Measurements from ENCODE around the gene HOXC5.

The HOXC5 gene

GRCh38 chr12:54000116-54001114 lies 32.4 kb upstream of the HOXC5 start, which contains the start of gene HOXC9:
Gene HOXC9, plus strand, starts transcription at chr12:54000161. Its CDS starts 28 bp downstream, at chr12:54000189.
- no peaks in the 10 kb centered on the region for H3K9me3 ChIP-seq (ENCODE audit: control extremely low read depth in 1 of 5, control insufficient read depth in 4 of 5, insufficient read depth in 2 of 5, low read depth in 1 of 5, low read length in 4 of 5)
- H3K4me3 ChIP-seq (ENCODE audit: control insufficient read depth in 1 of 7, extremely low read depth in 1 of 7, insufficient read depth in 4 of 7, low read depth in 2 of 7, low read length in 6 of 7): peak within 1 kb of the TSS in 1 of 7 experiments; percentile 16
- WGBS (ENCODE audit: insufficient coverage): 3% methylated on average over 78 of the region's 87 CpGs
- peaks cover 3 to 100% (median 63%) of the 10 kb centered on the region in 5 experiments for H3K27me3 ChIP-seq (replicated peaks in 2 of 5; ENCODE audit: control insufficient read depth in 4 of 5, insufficient read depth in 5 of 5, low read length in 4 of 5)
- peaks cover 0 to 21% (median 9%) of the 10 kb centered on the region in 4 experiments for H3K4me1 ChIP-seq (ENCODE audit: control extremely low read depth in 1 of 4, control insufficient read depth in 4 of 4, insufficient read depth in 4 of 4, low read length in 3 of 4)
- ChIA-PET POLR2A (interaction anchor here (0.6 kb wide), 1 partner anchor 14 kb away, joined by 3 read pairs; no protein-coding TSS in a partner anchor), CTCF (interaction anchor here (0.9 to 7.5 kb wide), 6 partner anchors 9 to 205 kb away, joined by 3 to 46 read pairs (median 5); partner anchors contain the start of gene HOXC10)
- H3K27ac ChIP-seq (ENCODE audit: insufficient read depth in 1 of 2, low read depth in 1 of 2, low read length in 2 of 2, poor library complexity in 1 of 2, severe bottlenecking in 2 of 2): peak within 1 kb of the TSS in 1 of 2 experiments; percentile 58
- no peaks in the 10 kb centered on the region for H3K36me3 ChIP-seq (ENCODE audit: control insufficient read depth in 4 of 4, insufficient read depth in 4 of 4, low read length in 3 of 4)
- no peak for DNase-seq

- Histone ChIP-seq H3K9me3 (ENCODE audit: control extremely low read depth in 1 of 5, control insufficient read depth in 4 of 5, insufficient read depth in 2 of 5, low read depth in 1 of 5, low read length in 4 of 5) (no peaks in the 10 kb centered on the region), H3K27me3 (replicated peaks in 2 of 5; ENCODE audit: control insufficient read depth in 4 of 5, insufficient read depth in 5 of 5, low read length in 4 of 5) (peaks cover 3 to 100% (median 58%) of the 10 kb centered on the region in 5 experiments), H3K27ac (ENCODE audit: insufficient read depth in 1 of 2, low read depth in 1 of 2, low read length in 2 of 2, poor library complexity in 1 of 2, severe bottlenecking in 2 of 2) (no peak overlapping the region), H3K36me3 (ENCODE audit: control insufficient read depth in 4 of 4, insufficient read depth in 4 of 4, low read length in 3 of 4) (no peaks in the 10 kb centered on the region), H3K4me3 (ENCODE audit: control insufficient read depth in 1 of 7, extremely low read depth in 1 of 7, insufficient read depth in 4 of 7, low read depth in 2 of 7, low read length in 6 of 7) (no peak overlapping the region), H3K4me1 (ENCODE audit: control extremely low read depth in 1 of 4, control insufficient read depth in 4 of 4, insufficient read depth in 4 of 4, low read length in 3 of 4) (peaks cover 0 to 17% (median 10%) of the 10 kb centered on the region in 4 experiments)
- ChIA-PET POLR2A (no interaction called here), CTCF (interaction anchor here (0.8 to 7.5 kb wide), 8 partner anchors 10 to 215 kb away, joined by 3 to 101 read pairs (median 6); partner anchors contain the start of gene HOXC10)
- WGBS (ENCODE audit: insufficient coverage): 33% methylated on average over 7 of the region's 8 CpGs
- no peak for DNase-seq
Measured at GRCh38 chr12:54001283-54002187, 31.3 kb upstream of the HOXC5 start.

DNA sequence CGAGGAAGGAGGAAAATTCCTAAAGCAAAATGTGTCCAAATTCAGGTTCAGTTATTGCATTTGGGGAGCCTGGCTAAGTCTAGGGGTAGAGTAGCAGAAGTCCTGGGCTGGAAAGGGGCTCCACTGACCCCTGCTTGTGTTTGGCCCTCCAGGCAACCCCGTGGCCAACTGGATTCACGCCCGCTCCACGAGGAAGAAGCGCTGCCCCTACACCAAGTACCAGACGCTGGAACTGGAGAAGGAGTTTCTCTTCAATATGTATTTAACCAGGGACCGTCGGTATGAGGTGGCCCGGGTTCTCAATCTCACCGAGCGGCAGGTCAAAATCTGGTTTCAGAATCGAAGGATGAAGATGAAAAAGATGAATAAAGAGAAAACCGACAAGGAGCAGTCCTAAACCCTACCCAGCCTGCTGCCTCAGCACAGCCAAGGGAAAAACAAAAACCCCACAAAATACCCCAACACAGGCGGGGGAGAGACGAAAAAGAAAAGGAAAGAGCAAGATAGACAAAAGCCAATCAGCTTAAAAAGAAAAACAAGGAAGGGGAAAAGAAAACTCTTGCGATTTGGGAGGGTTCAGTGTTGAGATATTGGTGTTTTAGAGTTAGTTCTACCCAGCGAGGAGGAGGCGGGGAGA lies 30.5 kb upstream of the HOXC5 start:
- no peak for DNase-seq
- Histone ChIP-seq H3K4me3 (ENCODE audit: control insufficient read depth in 1 of 7, extremely low read depth in 1 of 7, insufficient read depth in 4 of 7, low read depth in 2 of 7, low read length in 6 of 7) (no peak overlapping the region), H3K27me3 (replicated peaks in 2 of 5; ENCODE audit: control insufficient read depth in 4 of 5, insufficient read depth in 5 of 5, low read length in 4 of 5) (peaks cover 6 to 100% (median 60%) of the 10 kb centered on the region in 5 experiments), H3K4me1 (ENCODE audit: control extremely low read depth in 1 of 4, control insufficient read depth in 4 of 4, insufficient read depth in 4 of 4, low read length in 3 of 4) (peaks cover 0 to 19% (median 11%) of the 10 kb centered on the region in 4 experiments), H3K9me3 (ENCODE audit: control extremely low read depth in 1 of 5, control insufficient read depth in 4 of 5, insufficient read depth in 2 of 5, low read depth in 1 of 5, low read length in 4 of 5) (no peaks in the 10 kb centered on the region), H3K36me3 (ENCODE audit: control insufficient read depth in 4 of 4, insufficient read depth in 4 of 4, low read length in 3 of 4) (no peaks in the 10 kb centered on the region), H3K27ac (ENCODE audit: insufficient read depth in 1 of 2, low read depth in 1 of 2, low read length in 2 of 2, poor library complexity in 1 of 2, severe bottlenecking in 2 of 2) (no peak overlapping the region)
- POLR2A ChIA-PET: no interaction called here
- 38% methylated on average over 11 of the region's 19 CpGs for WGBS (ENCODE audit: insufficient coverage)
- CTCF ChIA-PET: interaction anchor here (0.9 to 7.5 kb wide), 8 partner anchors 11 to 205 kb away, joined by 3 to 101 read pairs (median 4); partner anchors contain the start of gene HOXC10

- 23% methylated on average over 9 of the region's 19 CpGs for WGBS (ENCODE audit: insufficient coverage)
- CTCF ChIA-PET: interaction anchor here (1.0 to 7.5 kb wide), 8 partner anchors 12 to 205 kb away, joined by 3 to 101 read pairs (median 4); partner anchors contain the start of gene HOXC10
- H3K4me3 ChIP-seq (ENCODE audit: control insufficient read depth in 1 of 7, extremely low read depth in 1 of 7, insufficient read depth in 4 of 7, low read depth in 2 of 7, low read length in 6 of 7): no peak overlapping the region
- H3K27me3 ChIP-seq (replicated peaks in 2 of 5; ENCODE audit: control insufficient read depth in 4 of 5, insufficient read depth in 5 of 5, low read length in 4 of 5): peaks cover 12 to 100% (median 66%) of the 10 kb centered on the region in 5 experiments
- no peak for DNase-seq
- no peaks in the 10 kb centered on the region for H3K9me3 ChIP-seq (ENCODE audit: control extremely low read depth in 1 of 5, control insufficient read depth in 4 of 5, insufficient read depth in 2 of 5, low read depth in 1 of 5, low read length in 4 of 5)
- POLR2A ChIA-PET: no interaction called here
- no peak overlapping the region for H3K27ac ChIP-seq (ENCODE audit: insufficient read depth in 1 of 2, low read depth in 1 of 2, low read length in 2 of 2, poor library complexity in 1 of 2, severe bottlenecking in 2 of 2)
- H3K36me3 ChIP-seq (ENCODE audit: control insufficient read depth in 4 of 4, insufficient read depth in 4 of 4, low read length in 3 of 4): no peaks in the 10 kb centered on the region
- peaks cover 0 to 19% (median 11%) of the 10 kb centered on the region in 4 experiments for H3K4me1 ChIP-seq (ENCODE audit: control extremely low read depth in 1 of 4, control insufficient read depth in 4 of 4, insufficient read depth in 4 of 4, low read length in 3 of 4)
Measured at GRCh38 chr12:54002915-54003389, 29.9 kb upstream of the HOXC5 start.

DNA sequence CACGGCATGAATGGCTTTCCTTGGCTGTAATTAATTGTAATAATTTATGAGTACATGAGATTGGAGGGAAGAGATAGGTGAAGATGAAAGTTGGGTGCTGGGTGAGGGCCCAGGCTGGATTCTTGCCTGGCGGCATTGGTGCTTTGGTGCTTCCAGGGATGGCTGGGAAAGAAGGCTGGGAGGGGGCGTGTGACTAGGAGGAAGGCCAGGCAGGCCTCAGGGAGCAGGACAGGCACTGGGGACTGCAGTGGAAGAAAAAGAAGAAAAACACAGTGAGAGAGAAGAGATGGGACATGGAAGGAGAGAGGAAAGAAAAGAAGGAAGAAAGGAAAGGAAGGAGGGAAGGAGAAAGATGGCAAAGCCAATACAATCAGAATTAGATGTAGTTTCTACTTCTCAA lies 29.2 kb upstream of the HOXC5 start:
- ChIA-PET POLR2A (no interaction called here), CTCF (interaction anchor here (0.7 to 6.7 kb wide), 12 partner anchors 12 to 211 kb away, joined by 3 to 101 read pairs (median 4); partner anchors contain the start of gene HOXC12)
- no peak for DNase-seq
- Histone ChIP-seq H3K9me3 (ENCODE audit: control extremely low read depth in 1 of 5, control insufficient read depth in 4 of 5, insufficient read depth in 2 of 5, low read depth in 1 of 5, low read length in 4 of 5) (no peaks in the 10 kb centered on the region), H3K27me3 (replicated peaks in 2 of 5; ENCODE audit: control insufficient read depth in 4 of 5, insufficient read depth in 5 of 5, low read length in 4 of 5) (peaks cover 12 to 100% (median 64%) of the 10 kb centered on the region in 5 experiments), H3K4me1 (ENCODE audit: control extremely low read depth in 1 of 4, control insufficient read depth in 4 of 4, insufficient read depth in 4 of 4, low read length in 3 of 4) (peaks cover 0 to 19% (median 11%) of the 10 kb centered on the region in 4 experiments), H3K4me3 (ENCODE audit: control insufficient read depth in 1 of 7, extremely low read depth in 1 of 7, insufficient read depth in 4 of 7, low read depth in 2 of 7, low read length in 6 of 7) (no peak overlapping the region), H3K36me3 (ENCODE audit: control insufficient read depth in 4 of 4, insufficient read depth in 4 of 4, low read length in 3 of 4) (no peaks in the 10 kb centered on the region), H3K27ac (ENCODE audit: insufficient read depth in 1 of 2, low read depth in 1 of 2, low read length in 2 of 2, poor library complexity in 1 of 2, severe bottlenecking in 2 of 2) (no peak overlapping the region)
- WGBS (ENCODE audit: insufficient coverage): 50% methylated on average over 3 of the region's 3 CpGs
